ENCODE results near the gene ATF7.
"Not testable (repeated sequence)": the region's sequence is repeated elsewhere in the genome, so short reads cannot be mapped to it uniquely, and the experiment has no call there.

ATF7 gene

DNA sequence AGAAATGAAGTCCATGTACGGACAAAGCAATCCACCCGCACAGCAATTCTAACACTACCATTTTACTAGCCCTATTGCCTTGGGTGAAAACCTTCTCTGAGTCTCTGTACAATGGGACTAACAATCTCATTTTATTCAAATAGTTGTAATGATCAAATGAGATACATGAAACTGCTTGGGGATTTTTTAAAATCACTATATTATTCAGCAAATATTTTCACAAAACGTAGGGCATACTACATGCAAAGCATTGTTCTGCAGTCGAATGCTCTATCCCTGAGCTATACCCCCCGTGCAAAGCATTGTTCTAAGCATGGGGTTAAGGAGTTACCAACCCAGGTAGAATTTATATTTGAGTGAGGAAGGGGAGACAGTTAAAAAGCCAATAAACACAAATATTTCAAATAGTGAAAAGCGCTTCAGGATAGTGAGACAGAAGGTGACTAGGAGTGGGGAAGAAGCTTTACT lies 554 bp upstream of the ATF7 start:
- DNase-seq, result peak; percentile 56

DNA sequence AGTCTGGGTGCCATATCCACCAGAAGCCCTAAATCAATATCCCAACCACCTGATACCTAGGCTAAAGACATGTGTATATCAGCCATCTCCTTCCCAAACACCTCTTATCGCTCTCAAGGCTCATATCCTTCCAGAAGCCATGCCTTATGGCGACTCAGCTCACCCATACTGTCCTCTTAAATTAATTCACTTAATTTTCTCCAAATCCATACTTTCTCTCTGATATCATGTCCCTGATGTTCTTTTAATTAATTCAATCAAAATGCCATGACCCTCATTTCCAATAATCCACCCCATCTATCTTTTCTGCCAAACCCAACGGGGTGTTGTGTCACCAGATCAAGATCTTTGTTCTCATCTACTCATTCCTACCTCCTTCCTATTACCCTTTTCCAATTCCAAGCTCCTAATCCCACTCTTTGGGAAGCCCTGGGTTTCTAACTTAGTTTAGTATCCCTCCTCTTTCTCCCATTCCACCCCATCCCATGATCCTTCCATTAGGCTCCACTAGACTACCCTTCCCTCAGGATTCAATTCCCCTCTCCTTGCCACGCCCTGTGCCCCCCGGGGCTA lies 723 bp downstream of the ATF7 start:
- no peak for DNase-seq

DNA sequence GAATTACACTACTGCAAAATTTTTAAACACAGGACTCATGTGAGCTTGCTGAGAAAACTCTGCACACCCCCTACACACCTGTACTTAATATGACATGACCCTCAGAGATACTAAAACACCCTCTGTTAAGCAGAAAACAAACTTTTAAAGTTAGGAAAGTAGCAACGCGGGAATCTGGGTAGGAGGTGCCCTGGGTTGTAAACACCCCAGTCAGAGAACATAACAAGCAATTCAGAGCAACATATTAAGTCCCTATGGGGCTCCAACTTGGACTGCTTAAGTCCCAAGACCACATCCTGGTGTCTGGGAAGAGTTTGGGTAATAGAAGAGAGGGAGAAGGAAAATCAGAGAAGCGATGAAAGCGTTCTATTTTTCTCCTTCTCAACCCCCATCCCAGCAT lies 1.2 kb downstream of the ATF7 start:
- no peak for DNase-seq

DNA sequence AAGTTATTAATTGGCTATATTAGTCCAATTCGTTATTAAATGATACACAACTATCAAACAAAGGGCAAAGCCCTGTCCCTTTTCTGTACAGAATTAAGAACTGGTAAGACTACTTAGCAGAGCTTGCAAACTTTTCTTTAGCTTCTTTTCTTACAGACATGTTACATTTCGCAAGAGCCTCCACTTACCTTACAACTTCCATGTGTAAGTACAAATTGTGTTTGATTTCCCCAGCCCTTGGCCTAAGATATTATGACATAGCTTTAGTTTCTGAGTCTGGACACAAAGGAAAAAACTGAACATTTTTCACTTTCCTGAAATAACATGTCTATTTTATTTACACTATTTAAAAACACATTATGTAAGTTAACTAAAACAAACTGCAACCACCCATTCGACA lies 1.7 kb downstream of the ATF7 start:
- no peak for DNase-seq

DNA sequence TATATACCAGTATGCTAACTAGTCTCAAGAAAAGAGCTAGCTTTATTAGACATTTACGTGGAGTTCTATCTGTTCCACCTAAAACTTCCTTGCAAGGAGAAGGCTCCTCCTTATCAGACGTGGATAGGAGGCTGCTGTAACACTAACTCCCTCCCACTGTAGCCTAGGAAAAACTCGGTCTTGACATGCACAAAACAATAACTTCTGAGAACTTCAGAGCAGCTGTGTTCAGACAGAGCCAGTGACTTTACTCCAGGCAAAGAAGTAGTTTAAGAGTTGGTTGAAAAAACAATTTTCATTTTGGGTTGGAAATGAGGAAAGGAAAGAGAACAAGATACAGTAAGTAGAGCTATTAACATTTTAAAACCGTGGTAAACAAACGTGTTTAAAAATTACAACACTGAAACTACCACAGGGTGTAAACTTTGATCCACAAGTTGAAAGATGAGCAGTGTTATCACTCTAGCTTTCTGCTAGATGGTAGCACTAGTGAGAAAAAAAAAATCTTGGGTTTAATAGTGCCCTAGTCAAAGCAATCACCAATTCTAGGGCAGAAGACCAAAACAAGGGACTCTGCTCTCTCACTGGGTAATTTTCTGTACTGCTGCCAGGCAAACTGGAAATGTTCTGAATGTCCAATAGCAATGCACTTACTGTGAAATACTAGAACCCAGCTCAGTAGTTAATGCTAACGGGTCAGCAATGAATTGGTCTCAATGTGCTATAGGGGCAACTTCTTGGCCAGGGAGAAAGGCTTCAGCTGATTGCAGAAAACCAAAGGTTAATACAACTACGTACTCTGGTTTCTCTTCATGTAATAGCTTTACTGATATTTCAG lies 2.4 kb downstream of the ATF7 start:
- no peak for DNase-seq

DNA sequence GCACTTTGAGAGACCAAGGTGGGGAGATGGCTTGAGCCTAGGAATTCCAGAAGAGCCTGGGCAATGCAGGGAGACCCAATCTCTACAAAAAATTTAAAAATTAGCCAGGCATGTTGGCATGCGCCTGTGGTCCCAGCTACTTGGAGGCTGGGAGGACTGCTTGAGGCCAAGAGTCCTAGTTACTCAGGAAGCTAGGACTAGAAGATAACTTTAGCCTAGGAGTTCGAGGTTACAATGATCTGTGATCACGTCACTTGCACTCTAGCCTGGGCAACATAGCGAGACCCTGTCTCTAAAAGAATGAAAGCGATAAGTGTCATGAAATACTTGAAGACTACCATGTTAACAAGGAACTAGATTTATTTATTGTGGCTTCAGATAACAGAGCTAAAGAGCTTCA lies 3.5 kb downstream of the ATF7 start:
- no peak for DNase-seq

DNA sequence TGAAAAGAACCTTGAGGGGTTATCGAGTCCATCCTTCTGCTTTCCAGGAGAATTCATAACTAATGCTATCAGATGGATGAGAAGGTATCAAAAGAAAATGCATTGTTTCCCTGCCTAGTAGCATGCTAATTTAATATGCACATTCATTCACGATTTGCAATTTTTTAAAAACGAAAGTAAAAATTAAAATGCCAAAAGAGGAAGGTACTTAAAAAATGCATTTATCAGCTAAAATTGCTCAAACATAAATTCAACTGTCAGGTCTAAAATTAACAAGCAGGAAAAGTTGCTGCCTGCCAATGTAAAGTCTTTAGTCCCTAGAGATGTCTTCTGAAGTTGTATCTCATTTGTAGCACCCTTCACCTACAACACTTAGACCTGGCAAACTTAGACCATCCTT lies 7.9 kb downstream of the ATF7 start:
- no peak for DNase-seq

DNA sequence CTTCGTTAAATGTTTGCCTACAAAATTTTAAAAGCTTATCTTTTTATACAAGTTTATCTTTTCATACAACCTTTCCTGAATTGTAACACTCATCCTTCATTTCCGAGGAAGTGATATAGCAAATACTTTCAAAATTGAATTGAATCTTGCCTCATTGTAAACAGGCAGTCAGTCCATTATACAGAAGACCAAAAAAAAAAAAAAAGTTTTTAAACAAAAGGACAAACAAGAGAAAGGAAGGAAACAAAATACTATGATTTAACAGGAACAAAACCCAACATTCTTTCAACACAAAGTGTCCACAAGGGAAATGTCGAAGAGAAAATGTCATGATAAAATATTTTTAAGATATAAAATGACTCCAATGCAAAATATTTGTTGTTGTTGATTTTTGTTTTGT lies 8.5 kb downstream of the ATF7 start:
- DNase-seq, result no peak

DNA sequence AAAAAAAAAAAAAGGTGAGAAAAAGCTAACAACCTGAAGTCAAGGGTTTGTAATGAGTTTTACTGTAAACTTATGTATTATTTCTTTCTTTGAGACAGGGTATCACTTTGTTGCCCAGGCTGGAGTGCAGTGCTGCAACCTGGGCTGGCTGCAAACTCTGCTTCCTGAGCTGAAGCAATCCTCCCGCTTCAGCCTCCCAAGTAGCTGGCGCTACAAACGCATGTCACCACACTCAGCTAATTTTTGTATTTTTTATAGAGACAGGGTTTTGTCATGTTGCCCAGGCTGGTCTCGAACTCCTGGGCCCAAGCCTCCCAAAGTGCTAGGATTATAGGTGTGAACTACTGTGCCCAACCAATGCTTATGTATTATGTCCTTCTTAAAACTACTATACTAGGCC lies 9.2 kb downstream of the ATF7 start:
- DNase-seq, result no peak

DNA sequence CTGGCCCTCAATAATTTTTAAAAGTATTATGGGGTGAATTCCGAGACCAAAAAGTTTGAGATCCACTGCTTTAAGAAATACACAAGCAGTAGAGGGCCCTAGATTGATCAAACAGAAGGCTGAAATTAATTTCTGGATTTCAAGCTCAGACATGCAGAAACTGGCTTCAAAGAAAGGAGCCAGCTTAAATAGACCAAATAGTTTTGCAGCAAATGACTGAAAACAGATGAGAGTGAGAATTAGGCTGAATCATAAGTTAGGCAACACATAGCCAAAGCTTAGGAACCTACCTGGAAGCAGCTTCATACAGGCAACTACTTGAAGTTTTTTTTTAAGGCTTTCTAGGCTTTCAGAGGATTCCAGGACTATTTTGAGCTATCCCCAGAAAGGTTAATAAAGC lies 12.4 kb downstream of the ATF7 start:
- DNase-seq, result no peak

DNA sequence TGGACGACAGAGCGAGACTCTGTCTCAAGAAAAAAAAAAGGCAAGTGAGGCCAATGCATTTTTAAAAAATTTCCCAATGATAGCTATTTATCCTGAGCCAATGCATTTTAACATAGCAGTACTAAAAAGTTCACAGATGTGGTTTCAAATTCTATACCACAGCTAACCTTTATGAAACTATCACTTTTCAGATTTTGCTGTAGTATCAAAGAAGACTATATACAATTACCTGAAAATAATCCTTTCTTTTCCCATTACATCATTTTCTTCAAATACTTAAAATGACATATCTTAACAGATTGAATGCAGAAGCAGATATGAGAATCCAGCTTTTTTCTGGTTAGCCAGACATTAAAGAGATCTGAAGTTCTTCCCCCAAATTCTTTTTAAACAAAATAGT lies 13.2 kb downstream of the ATF7 start:
- DNase-seq, result no peak

DNA sequence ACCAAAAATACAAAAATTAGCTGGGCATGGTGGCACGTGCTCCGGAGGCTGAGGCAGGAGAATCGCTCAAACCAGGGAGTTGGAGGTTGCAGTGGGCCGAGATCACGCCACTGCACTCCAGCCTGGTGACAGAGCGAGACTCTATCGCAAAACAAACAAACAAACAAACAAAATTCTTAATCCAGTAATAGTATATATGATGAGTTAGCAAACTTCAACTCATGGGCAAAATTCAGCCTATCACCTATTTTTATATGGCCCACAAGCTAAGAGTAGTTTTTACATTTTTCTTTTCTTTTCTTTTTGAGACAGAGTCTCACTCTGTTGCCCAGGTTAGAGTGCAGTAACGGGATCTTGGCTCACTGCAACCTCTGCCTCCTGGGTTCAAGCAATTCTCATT lies 14.9 kb downstream of the ATF7 start:
- no peak for DNase-seq

DNA sequence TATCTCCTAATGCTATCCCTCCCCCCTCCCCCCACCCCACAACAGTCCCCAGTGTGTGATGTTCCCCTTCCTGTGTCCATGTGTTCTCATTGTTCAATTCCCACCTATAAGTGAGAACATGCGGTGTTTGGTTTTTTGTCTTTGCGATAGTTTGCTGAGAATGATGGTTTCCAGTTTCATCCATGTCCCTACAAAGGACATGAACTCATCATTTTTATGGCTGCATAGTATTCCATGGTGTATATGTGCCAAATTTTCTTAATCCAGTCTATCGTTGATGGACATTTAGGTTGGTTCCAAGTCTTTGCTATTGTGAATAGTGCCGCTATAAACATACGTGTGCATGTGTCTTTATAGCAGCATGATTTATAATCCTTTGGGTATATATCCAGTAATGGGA lies 19.5 kb downstream of the ATF7 start:
- DNase-seq, result not testable (repeated sequence)

DNA sequence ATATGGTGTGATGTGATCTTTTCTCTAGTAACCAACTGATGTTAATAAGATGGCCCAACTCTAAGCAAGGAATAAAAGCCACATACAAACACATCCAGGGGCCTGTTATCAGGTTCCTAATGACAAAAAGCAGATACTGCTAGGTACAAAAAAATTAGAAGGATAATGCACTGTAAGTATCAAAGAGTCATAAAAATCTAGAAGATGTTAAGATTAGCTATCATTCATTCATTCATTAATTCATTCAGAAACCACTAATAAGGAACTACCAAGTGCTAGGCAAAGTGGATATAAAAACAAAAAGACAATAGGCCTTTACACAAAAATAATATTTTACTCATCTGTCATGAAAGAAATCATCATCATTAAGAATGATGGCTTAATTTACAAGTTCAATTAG lies 21.6 kb downstream of the ATF7 start:
- no peak for DNase-seq

DNA sequence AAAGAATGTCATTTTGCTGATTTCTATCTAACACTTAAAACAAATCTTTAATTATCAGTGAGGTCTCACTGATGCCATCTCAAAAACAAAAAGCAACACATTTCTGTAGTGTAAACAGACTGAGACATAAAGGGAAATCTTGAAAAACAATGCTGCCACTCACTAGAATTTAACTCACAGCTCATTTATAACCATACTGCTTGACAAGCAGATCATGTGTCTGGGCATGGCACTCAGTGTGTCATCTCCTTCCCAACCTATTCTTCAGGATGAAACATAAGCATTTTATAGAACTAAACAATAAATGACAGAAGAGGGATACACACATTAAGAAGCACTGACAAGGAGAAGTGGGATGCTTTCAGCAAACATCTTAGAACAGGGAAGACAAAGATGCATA lies 22.4 kb downstream of the ATF7 start:
- DNase-seq, result no peak

DNA sequence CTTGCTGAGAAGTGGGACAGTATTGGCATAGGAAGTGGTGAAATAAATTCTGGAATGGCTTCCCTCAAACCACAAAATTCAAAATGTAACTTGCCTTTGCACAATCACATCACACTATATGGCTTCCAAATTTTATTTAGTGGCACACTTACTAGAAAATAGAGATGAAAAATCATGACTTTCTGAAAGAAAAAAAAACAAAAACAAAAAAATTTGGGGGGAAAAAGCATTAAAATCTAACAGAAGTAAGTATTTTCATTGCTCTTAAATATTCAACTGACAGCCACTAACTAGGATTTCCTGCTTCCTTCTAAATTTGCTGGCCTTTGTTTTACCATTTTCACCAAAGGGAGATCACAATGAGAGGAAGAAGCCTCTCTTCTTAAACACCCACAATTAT lies 23.0 kb downstream of the ATF7 start:
- no peak for DNase-seq

DNA sequence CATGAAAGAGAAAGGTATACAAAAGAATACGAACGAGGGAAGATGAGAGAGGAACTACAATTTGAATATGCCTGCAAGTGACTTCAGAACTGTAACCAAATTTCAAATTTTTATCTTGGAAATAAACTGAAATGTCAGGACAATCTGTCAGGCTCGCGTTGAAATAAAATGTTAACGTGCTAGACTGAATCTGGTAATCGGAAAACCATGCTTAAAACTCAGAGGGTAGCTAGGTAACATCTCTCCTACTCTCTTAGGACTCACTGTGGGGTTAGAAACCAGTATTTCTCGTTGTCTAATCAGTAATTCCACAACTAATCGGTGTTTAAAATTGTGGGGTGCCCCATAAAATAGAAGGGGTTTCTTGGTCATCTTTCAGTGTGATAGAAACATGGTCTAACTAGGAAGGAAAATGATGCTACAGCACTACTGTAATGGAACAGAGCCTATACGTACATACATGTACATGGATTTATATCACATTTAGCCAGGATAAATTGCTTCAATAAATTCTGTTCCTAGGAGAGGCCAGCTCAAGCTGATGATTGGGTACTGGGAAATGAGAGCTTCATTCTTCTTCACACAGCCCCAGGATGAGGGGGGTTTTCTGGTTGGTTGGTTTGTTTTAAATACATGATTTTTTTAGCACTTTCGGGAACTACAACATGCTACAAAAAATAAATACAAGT lies 23.9 kb downstream of the ATF7 start:
- DNase-seq, result no peak

DNA sequence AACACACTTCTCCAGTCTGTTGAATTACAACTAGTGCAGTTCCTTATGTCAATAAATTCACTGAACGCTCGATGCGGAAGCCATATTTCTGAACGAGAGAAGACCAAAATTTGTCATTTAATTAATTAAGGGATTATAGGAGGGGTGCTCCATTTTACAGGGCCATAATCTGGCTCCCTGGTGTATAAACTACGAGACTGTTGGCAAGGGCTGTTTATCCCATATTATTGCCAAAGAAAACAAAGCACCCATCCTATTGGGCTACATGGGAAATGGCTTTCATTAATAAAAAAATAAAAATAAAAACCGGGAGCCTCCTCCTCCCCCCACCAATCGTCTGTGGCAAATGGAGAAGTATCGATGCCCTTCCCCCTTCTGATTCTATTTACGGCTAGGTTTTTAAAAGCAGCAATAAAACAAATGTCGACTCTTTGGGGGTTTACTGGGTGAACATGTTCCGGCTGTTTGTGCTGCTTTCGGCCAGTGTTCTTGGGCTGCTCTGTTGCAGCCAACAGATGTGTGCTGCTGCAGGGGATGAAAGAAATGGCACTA lies 24.8 kb downstream of the ATF7 start:
- no peak for DNase-seq

DNA sequence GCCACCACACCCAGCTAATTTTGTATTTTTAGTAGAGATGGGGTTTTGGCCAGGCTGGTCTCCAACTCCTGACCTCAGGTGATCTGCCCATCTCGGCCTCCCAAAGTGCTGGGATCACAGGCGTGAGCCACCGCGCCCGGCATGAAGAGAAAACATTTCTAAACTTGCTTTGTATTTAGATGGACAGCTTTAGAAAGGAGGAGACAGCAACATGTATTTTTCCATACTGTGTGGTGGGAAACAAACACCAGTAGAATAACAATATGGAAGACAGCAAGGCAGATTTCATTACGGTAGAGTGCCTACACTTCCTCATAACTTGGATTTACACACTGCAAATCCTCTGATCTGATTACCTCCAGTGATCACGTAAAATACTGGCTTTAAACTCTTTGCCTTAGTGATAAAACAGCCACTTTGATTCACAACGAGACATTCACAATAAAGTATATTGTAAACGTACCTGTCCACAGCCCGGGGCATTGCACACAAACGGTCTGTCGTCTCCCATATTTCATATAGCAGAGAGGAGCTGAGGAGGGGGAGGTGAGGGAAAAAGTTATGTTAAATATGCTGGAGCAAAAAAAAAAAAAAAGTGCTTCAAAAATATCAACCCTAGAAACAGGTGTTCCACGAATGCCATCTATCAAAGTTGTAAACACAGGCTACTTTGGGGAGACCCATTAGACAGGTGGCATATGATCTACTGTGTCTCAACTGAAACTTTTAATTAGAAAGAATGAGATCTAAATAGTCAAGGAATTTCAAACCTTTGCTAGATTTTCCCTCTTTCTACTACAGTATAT lies 25.5 kb downstream of the ATF7 start:
- DNase-seq, result no peak

DNA sequence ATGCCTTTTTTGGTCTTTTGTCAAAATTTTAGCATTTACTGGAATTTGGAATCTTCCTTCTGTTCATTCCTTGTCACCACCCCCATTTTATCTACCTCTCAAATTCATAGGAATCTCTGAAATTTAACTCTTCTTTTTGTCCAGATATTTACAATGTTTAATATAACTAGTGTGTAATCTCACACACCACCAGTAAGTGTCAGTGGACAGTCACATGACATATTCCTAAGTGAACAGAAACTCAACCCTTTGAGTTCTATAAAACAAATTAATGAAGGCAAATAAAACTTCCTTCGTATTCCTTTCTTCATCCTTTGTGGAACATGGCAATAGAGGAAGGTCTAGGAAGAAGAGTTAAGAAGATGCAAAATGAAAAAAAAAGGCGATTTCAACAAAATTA lies 26.6 kb downstream of the ATF7 start:
- DNase-seq, result no peak

DNA sequence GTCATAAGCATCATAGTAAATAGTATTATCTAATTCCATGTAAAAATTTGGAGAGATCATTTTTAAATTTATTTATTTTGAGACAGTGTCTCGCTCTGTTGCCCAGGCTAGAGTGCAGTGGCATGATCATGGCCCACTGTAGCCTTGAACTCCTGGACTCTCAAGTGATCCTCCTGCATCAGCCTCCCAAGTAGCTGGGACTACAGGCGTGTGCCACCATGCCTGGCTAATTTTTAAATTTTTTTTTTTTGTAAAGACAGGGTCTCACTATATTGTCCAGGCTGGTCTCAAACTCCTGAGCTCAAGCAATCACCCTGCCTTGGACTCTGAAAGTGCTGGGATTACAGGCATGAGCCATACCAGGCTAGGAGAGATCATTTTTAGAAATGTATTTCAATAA lies 27.2 kb downstream of the ATF7 start:
- not testable (repeated sequence) for DNase-seq

DNA sequence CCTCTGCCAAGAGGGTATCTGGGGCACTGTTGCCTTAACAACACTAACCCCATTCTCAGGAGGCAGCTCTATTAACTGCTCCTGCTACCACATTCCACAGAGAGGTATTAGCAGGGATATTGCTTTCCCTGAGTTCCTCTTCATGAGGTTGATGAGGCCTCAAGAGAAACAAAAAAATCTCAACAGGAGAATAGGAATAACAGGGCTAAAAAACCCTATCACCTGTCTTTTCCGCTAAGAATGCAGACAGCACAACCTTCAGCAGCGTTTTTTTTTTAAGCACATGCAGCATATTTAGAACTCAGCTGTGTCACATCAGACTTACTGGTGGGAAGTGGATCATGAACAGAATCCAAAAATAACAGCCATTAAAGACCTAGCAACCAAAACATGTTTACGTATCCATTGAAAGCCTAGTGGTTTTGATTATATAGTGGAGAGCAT lies 29.2 kb downstream of the ATF7 start:
- no peak for DNase-seq
